Astrocyte (in vitro differentiated cells and primary cell): Measurements from ENCODE around the gene F2R. TPM values are rescaled to one million over a fixed set of nuclear protein-coding genes. Genes with fewer than 3 reads are reported as not detected.
"Not testable (repeated sequence)": the region's sequence is repeated elsewhere in the genome, so short reads cannot be mapped to it uniquely, and the experiment has no call there.

Source experiments
- DNase-seq: peaks from one replicate; pipeline ENCODE4 v3.0.0-alpha.2; 2010; ENCODE audit warnings: low read depth
- FAIRE-seq: peaks from 2 replicates; lab custom pipeline; 2011; peaks lifted over from hg19 to GRCh38; lab: Jason Lieb, UNC
- H2AFZ ChIP-seq: 2 replicates; pipeline ENCODE4 v1.6.0; 2012; ENCODE audit warnings: low read depth, low read length, inconsistent platforms
- H3K27ac ChIP-seq: 2 replicates; pipeline ENCODE4 v1.5.1; 2011; ENCODE audit warnings: low read depth, low read length, inconsistent platforms
- H3K27me3 ChIP-seq: 2 replicates; pipeline ENCODE4 v1.6.0; 2011; ENCODE audit warnings: low read length, inconsistent platforms; ENCODE audit not compliant: insufficient read depth
- H3K36me3 ChIP-seq: 2 replicates; pipeline ENCODE4 v1.5.1; 2011; ENCODE audit warnings: low read length, inconsistent platforms; ENCODE audit not compliant: insufficient read depth
- H3K4me1 ChIP-seq: 2 replicates; pipeline ENCODE4 v1.5.1; 2011; ENCODE audit warnings: low read length, inconsistent platforms; ENCODE audit not compliant: insufficient read depth
- H3K4me2 ChIP-seq: 2 replicates; pipeline ENCODE4 v1.6.0; 2012; ENCODE audit warnings: low read length, inconsistent platforms
- H3K4me3 ChIP-seq: 2 replicates; pipeline ENCODE4 v1.5.1; 2011; ENCODE audit warnings: low read depth, mild to moderate bottlenecking, low read length, inconsistent platforms; ENCODE audit not compliant: insufficient read depth
- H3K79me2 ChIP-seq: 2 replicates; pipeline ENCODE4 v1.6.0; 2012; ENCODE audit warnings: mild to moderate bottlenecking, low read length, inconsistent platforms; ENCODE audit not compliant: insufficient read depth
- H3K9ac ChIP-seq: 2 replicates; pipeline ENCODE4 v1.6.0; 2012; ENCODE audit warnings: mild to moderate bottlenecking, low read length, inconsistent platforms
- H3K9me3 ChIP-seq: 2 replicates; pipeline ENCODE4 v1.5.1; 2012; ENCODE audit warnings: low read depth, mild to moderate bottlenecking, low read length, inconsistent platforms; ENCODE audit not compliant: insufficient read depth
- H4K20me1 ChIP-seq: 2 replicates; pipeline ENCODE4 v1.6.0; 2012; ENCODE audit warnings: low read length, inconsistent platforms; ENCODE audit not compliant: insufficient read depth
- H3K27ac Mint-ChIP-seq: one replicate; pipeline ENCODE4 v1.8.0; 2021; ENCODE audit warnings: mild to moderate bottlenecking, mixed read lengths; ENCODE audit not compliant: unreplicated experiment
- H3K27me3 Mint-ChIP-seq: one replicate; pipeline ENCODE4 v1.8.0; 2021; ENCODE audit warnings: low read depth, mixed read lengths; ENCODE audit not compliant: unreplicated experiment
- H3K36me3 Mint-ChIP-seq: one replicate; pipeline ENCODE4 v1.8.0; 2021; ENCODE audit warnings: low read depth, mixed read lengths; ENCODE audit not compliant: unreplicated experiment
- H3K4me1 Mint-ChIP-seq: one replicate; pipeline ENCODE4 v1.8.0; 2021; ENCODE audit warnings: low read depth, mixed read lengths; ENCODE audit not compliant: unreplicated experiment
- H3K4me3 Mint-ChIP-seq: one replicate; pipeline ENCODE4 v1.8.0; 2021; ENCODE audit warnings: mild to moderate bottlenecking, moderate library complexity, mixed read lengths; ENCODE audit not compliant: unreplicated experiment
- H3K9me3 Mint-ChIP-seq: one replicate; pipeline ENCODE4 v1.8.0; 2021; ENCODE audit warnings: mild to moderate bottlenecking, mixed read lengths; ENCODE audit not compliant: unreplicated experiment
- EZH2 ChIP-seq: IDR thresholded peaks from 2 replicates; pipeline ENCODE4 v1.6.1; 2012; ENCODE audit warnings: mild to moderate bottlenecking, low read length, inconsistent platforms; ENCODE audit not compliant: insufficient read depth
- total RNA-seq: library from RNA; stranded (reverse); gene quantifications from 2 replicates; pipeline ENCODE4 v1.2.1, GENCODE V29; 2021
- TF ChIP-seq, protein P1 (sequence below): IDR thresholded peaks from 2 replicates; pipeline ENCODE4 v1.5.1; 2011; ENCODE audit warnings: low read depth, mild to moderate bottlenecking, inconsistent platforms, low read length, moderate library complexity; ENCODE audit not compliant: insufficient read depth

Gene F2R
- total RNA-seq, 1 donor from 2014 or later = 285 TPM

GRCh38 chr5:76736679-76737556 lies 21.0 kb downstream of the F2R start:
- H3K9me3 ChIP-seq = no peaks in the 10 kb centered on the region
- Mint-ChIP-seq H3K9me3 (no peaks in the 10 kb centered on the region), H3K27me3 (no peaks in the 10 kb centered on the region), H3K36me3 (peaks cover 22% of the 10 kb centered on the region), H3K4me3 (no peak overlapping the region), H3K27ac (no peak overlapping the region), H3K4me1 (peaks cover 15% of the 10 kb centered on the region)
- DNase-seq = no peak
- no peak overlapping the region for H3K9ac ChIP-seq
- no peak overlapping the region for H3K4me2 ChIP-seq
- H3K27ac ChIP-seq = no peak overlapping the region
- peaks cover 3% of the 10 kb centered on the region for H3K4me1 ChIP-seq
- H2AFZ ChIP-seq = no peak overlapping the region
- H3K27me3 ChIP-seq = no peaks in the 10 kb centered on the region
- peaks cover 30% of the 10 kb centered on the region for H3K36me3 ChIP-seq
- H3K79me2 ChIP-seq = peaks cover 23% of the 10 kb centered on the region
- no peak overlapping the region for H3K4me3 ChIP-seq
- TF ChIP-seq EZH2 = no peak
- no peak for FAIRE-seq
- H4K20me1 ChIP-seq = peaks cover 21% of the 10 kb centered on the region

GRCh38 chr5:76737846-76738245 lies 21.9 kb downstream of the F2R start:
- Histone ChIP-seq H2AFZ (no peak overlapping the region), H3K27ac (peak overlapping the region; percentile 71), H4K20me1 (peaks cover 13% of the 10 kb centered on the region), H3K9me3 (no peaks in the 10 kb centered on the region), H3K9ac (no peak overlapping the region), H3K4me3 (no peak overlapping the region), H3K27me3 (no peaks in the 10 kb centered on the region), H3K4me2 (no peak overlapping the region), H3K79me2 (peaks cover 13% of the 10 kb centered on the region), H3K36me3 (peaks cover 21% of the 10 kb centered on the region), H3K4me1 (peaks cover 3% of the 10 kb centered on the region)
- peaks cover 20% of the 10 kb centered on the region for H3K4me1 Mint-ChIP-seq
- no peaks in the 10 kb centered on the region for H3K27me3 Mint-ChIP-seq
- H3K9me3 Mint-ChIP-seq = no peaks in the 10 kb centered on the region
- H3K36me3 Mint-ChIP-seq = peaks cover 15% of the 10 kb centered on the region
- FAIRE-seq (no peak), DNase-seq (no peak)
- H3K27ac Mint-ChIP-seq = peak overlapping the region; percentile 96
- no peak for TF ChIP-seq EZH2
- TF ChIP-seq, protein P1, sequence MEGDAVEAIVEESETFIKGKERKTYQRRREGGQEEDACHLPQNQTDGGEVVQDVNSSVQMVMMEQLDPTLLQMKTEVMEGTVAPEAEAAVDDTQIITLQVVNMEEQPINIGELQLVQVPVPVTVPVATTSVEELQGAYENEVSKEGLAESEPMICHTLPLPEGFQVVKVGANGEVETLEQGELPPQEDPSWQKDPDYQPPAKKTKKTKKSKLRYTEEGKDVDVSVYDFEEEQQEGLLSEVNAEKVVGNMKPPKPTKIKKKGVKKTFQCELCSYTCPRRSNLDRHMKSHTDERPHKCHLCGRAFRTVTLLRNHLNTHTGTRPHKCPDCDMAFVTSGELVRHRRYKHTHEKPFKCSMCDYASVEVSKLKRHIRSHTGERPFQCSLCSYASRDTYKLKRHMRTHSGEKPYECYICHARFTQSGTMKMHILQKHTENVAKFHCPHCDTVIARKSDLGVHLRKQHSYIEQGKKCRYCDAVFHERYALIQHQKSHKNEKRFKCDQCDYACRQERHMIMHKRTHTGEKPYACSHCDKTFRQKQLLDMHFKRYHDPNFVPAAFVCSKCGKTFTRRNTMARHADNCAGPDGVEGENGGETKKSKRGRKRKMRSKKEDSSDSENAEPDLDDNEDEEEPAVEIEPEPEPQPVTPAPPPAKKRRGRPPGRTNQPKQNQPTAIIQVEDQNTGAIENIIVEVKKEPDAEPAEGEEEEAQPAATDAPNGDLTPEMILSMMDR = no peak
- no peak overlapping the region for H3K4me3 Mint-ChIP-seq

- H3K27me3 ChIP-seq, H3K4me3 Mint-ChIP-seq, DNase-seq, H3K27ac Mint-ChIP-seq, H3K27ac ChIP-seq, H3K9ac ChIP-seq, H3K9me3 Mint-ChIP-seq, H3K36me3 Mint-ChIP-seq, H3K4me2 ChIP-seq, H3K36me3 ChIP-seq, H4K20me1 ChIP-seq, H3K4me1 ChIP-seq, H3K4me3 ChIP-seq, H3K79me2 ChIP-seq, FAIRE-seq, H3K9me3 ChIP-seq, H3K27me3 Mint-ChIP-seq, H2AFZ ChIP-seq: not testable (repeated sequence)
- H3K4me1 Mint-ChIP-seq = peaks cover 22% of the 10 kb centered on the region
Measured at GRCh38 chr5:76741506-76741905, 25.6 kb downstream of the F2R start.
